ENCODE measurements around the gene RBFA.

Gene RBFA

GRCh38 chr18:80076379-80076778 lies 42.1 kb downstream of the RBFA start:
- no peak for FAIRE-seq

DNA sequence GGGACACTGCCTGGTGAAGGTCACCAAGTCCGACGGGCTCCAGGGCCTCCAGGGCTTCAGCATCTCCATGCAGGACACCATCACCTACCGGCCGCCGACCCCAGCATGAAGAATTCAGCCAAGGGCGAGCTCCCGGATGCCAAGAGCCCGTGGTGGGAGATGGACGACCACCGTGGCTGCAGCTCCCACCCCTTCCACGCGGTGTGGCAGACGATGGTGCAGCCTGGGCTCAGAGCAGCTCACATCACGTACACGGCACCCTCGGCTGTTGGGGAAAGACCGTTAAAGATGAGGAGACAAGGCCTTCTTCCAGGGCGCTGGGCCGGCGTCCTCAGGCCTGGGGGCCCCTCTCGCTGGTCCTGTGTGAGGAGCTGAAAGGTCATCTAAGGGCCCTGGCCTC lies 43.6 kb downstream of the RBFA start:
- FAIRE-seq = no peak

Data from G401.6 (cell line).